GM23338 (cell line): ENCODE results near the gene TARS3. TPM values are rescaled to one million over a fixed set of nuclear protein-coding genes. Genes with fewer than 3 reads are reported as not detected.

Source experiments
- ATAC-seq: fragments of 200-7000 bp; cut with Tn5 transposase; 3 replicates; pipeline ENCODE4 v1.9.1; 2020
- DNase-seq: peaks from one replicate; pipeline ENCODE4 v3.0.0-alpha.2; 2015; ENCODE audit warnings: low spot score
- H2AFZ ChIP-seq: fragments of 200-600 bp; sonication (generic); 2 replicates; pipeline ENCODE4 v1.8.0; 2016; ENCODE audit warnings: antibody characterized with exemption, mild to moderate bottlenecking, moderate library complexity
- H3F3A ChIP-seq: fragments of 200-600 bp; sonication (generic); replicated peaks from 2 replicates; pipeline ENCODE4 v1.8.0; 2017; ENCODE audit warnings: antibody characterized with exemption, mixed run types, low read depth
- H3K27ac ChIP-seq: fragments of 200-600 bp; sonication (generic); 2 replicates; pipeline ENCODE4 v1.6.1; 2016; ENCODE audit warnings: low read depth
- H3K27me3 ChIP-seq: fragments of 200-600 bp; sonication (generic); 2 replicates; pipeline ENCODE4 v1.8.0; 2016; ENCODE audit warnings: mild to moderate bottlenecking, mixed run types, moderate library complexity; ENCODE audit not compliant: insufficient read depth
- H3K36me3 ChIP-seq: fragments of 200-600 bp; sonication (generic); 2 replicates; pipeline ENCODE4 v1.8.0; 2016; ENCODE audit warnings: mild to moderate bottlenecking; ENCODE audit not compliant: insufficient read depth
- H3K4me1 ChIP-seq: fragments of 200-600 bp; sonication (generic); 2 replicates; pipeline ENCODE4 v1.8.0; 2016; ENCODE audit warnings: mild to moderate bottlenecking, moderate library complexity; ENCODE audit not compliant: insufficient read depth
- H3K4me2 ChIP-seq: fragments of 200-600 bp; sonication (generic); 2 replicates; pipeline ENCODE4 v1.7.1; 2017; ENCODE audit warnings: mixed run types
- H3K4me3 ChIP-seq: fragments of 200-600 bp; sonication (generic); 2 replicates; pipeline ENCODE4 v1.6.1; 2016; ENCODE audit warnings: mixed run types
- H3K79me2 ChIP-seq: fragments of 200-600 bp; sonication (generic); replicated peaks from 2 replicates; pipeline ENCODE4 v1.8.0; 2017; ENCODE audit warnings: mild to moderate bottlenecking; ENCODE audit not compliant: insufficient read depth
- H3K9me2 ChIP-seq: fragments of 200-600 bp; sonication (generic); 2 replicates; pipeline ENCODE4 v1.8.0; 2017; ENCODE audit not compliant: insufficient read depth
- H4K20me1 ChIP-seq: fragments of 200-600 bp; sonication (generic); replicated peaks from 2 replicates; pipeline ENCODE4 v1.8.0; 2017; ENCODE audit warnings: mild to moderate bottlenecking; ENCODE audit not compliant: insufficient read depth
- H3K27ac Mint-ChIP-seq: 2 replicates; pipeline ENCODE4 v1.8.0; 2020; ENCODE audit warnings: inconsistent platforms, mild to moderate bottlenecking, moderate library complexity, mixed read lengths
- H3K27me3 Mint-ChIP-seq: 3 replicates; pipeline ENCODE4 v1.8.0; 2022; ENCODE audit warnings: low read depth, mild to moderate bottlenecking, moderate library complexity, mixed read lengths, inconsistent platforms; ENCODE audit not compliant: insufficient read depth, poor library complexity
- H3K36me3 Mint-ChIP-seq: 3 replicates; pipeline ENCODE4 v1.8.0; 2021; ENCODE audit warnings: low read depth, mild to moderate bottlenecking, inconsistent platforms, moderate library complexity, mixed read lengths
- H3K4me1 Mint-ChIP-seq: 3 replicates; pipeline ENCODE4 v1.8.0; 2020; ENCODE audit warnings: mild to moderate bottlenecking, inconsistent platforms, mixed read lengths
- H3K4me3 Mint-ChIP-seq: 3 replicates; pipeline ENCODE4 v1.8.0; 2021; ENCODE audit warnings: moderate library complexity, mild to moderate bottlenecking, inconsistent platforms, mixed read lengths
- H3K9me3 Mint-ChIP-seq: 3 replicates; pipeline ENCODE4 v1.8.0; 2020; ENCODE audit warnings: moderate library complexity, mild to moderate bottlenecking, inconsistent platforms, mixed read lengths
- CREB1 ChIP-seq: fragments of 250-450 bp; sonication (Bioruptor Pico); IDR thresholded peaks from 2 replicates; pipeline ENCODE4 v1.5.0; 2020; ENCODE audit warnings: low read depth, mild to moderate bottlenecking, moderate library complexity
- EZH2 ChIP-seq: fragments of 200-600 bp; sonication (generic); IDR thresholded peaks from one replicate; pipeline ENCODE4 v1.8.0; 2017; ENCODE audit warnings: antibody characterized with exemption, mild to moderate bottlenecking, low read depth; ENCODE audit not compliant: unreplicated experiment
- EZH2phosphoT487 ChIP-seq: fragments of 200-600 bp; sonication (generic); IDR thresholded peaks from one replicate; pipeline ENCODE4 v1.8.1; 2018; ENCODE audit warnings: antibody characterized with exemption; ENCODE audit not compliant: unreplicated experiment
- JUNB ChIP-seq: IDR thresholded peaks from one replicate; pipeline ENCODE4 v1.6.1; 2016; ENCODE audit warnings: antibody characterized with exemption; ENCODE audit not compliant: unreplicated experiment
- NANOG ChIP-seq: IDR thresholded peaks from 2 replicates; pipeline ENCODE4 v1.6.1; 2016; ENCODE audit warnings: antibody characterized with exemption, borderline replicate concordance
- POLR2AphosphoS5 ChIP-seq: IDR thresholded peaks from 2 replicates; pipeline ENCODE4 v1.6.1; 2016; ENCODE audit warnings: antibody characterized with exemption, low read depth
- REST ChIP-seq: IDR thresholded peaks from one replicate; pipeline ENCODE4 v1.6.1; 2018; ENCODE audit warnings: antibody characterized with exemption; ENCODE audit not compliant: unreplicated experiment
- STAT1 ChIP-seq: IDR thresholded peaks from one replicate; pipeline ENCODE4 v1.6.1; 2016; ENCODE audit warnings: antibody characterized with exemption; ENCODE audit not compliant: unreplicated experiment
- ZNF114 ChIP-seq: fragments of 250-450 bp; sonication (Bioruptor Pico); IDR thresholded peaks from 2 replicates; pipeline ENCODE4 v1.5.0; 2020; ENCODE audit warnings: mild to moderate bottlenecking, moderate library complexity
- ZNF331 ChIP-seq: fragments of 250-450 bp; sonication (Bioruptor Pico); IDR thresholded peaks from 2 replicates; pipeline ENCODE4 v1.5.0; 2020; ENCODE audit warnings: low read depth, mild to moderate bottlenecking, moderate library complexity
- ZNF462 ChIP-seq: fragments of 250-450 bp; sonication (Bioruptor Pico); IDR thresholded peaks from 2 replicates; pipeline ENCODE4 v1.5.0; 2020; ENCODE audit warnings: mild to moderate bottlenecking, moderate library complexity
- polyA plus RNA-seq: library from polyadenylated mRNA; unstranded; fragments of >200 nt; fragmentation: Nextera tagmentation; extraction: Ambion mirVana; gene quantifications from 2 replicates; pipeline ENCODE4 v1.2.1, GENCODE V29; 2016
- total RNA-seq: library from RNA; depleted of rRNA; stranded (reverse); fragments of >200 nt; shearing (Covaris generic); gene quantifications from 2 replicates; pipeline ENCODE4 v1.2.3, GENCODE V29; 2014
- TF ChIP-seq, protein P1 (sequence below), 2 experiments: fragments of 200-600 bp in 1 of 2; sonication (generic) in 1 of 2; conservative IDR thresholded peaks; 2 replicates each; pipeline versions ENCODE4 v1.5.1 to v1.6.1; 2016 to 2017; ENCODE audit warnings: antibody characterized with exemption in 2 of 2, low read depth in 2 of 2, mild to moderate bottlenecking in 2 of 2, moderate library complexity in 1 of 2

Gene TARS3
- total and polyA plus RNA-seq, 2 experiments from 2014 or later: 13.0 to 15.4 TPM

- Histone ChIP-seq H2AFZ (no peak overlapping the region), H3K9me2 (no peaks in the 10 kb centered on the region), H3K27ac (no peak overlapping the region), H3F3A (no peaks in the 10 kb centered on the region), H3K4me3 (no peak overlapping the region), H3K4me2 (no peak overlapping the region), H3K79me2 (no peaks in the 10 kb centered on the region), H3K36me3 (no peaks in the 10 kb centered on the region), H4K20me1 (peaks cover 8% of the 10 kb centered on the region; the same call in 1 of the 2 replicates), H3K27me3 (no peaks in the 10 kb centered on the region), H3K4me1 (peaks cover 18% of the 10 kb centered on the region; the same call in 1 of the 2 replicates)
- Mint-ChIP-seq H3K36me3 (no peaks in the 10 kb centered on the region; the same call in 2 of the 3 replicates), H3K4me3 (no peak overlapping the region), H3K9me3 (no peaks in the 10 kb centered on the region), H3K27me3 (peaks cover 6% of the 10 kb centered on the region), H3K4me1 (peaks cover 22% of the 10 kb centered on the region), H3K27ac (no peak overlapping the region)
- ATAC-seq (no peak), DNase-seq (no peak)
- TF ChIP-seq, protein P1, sequence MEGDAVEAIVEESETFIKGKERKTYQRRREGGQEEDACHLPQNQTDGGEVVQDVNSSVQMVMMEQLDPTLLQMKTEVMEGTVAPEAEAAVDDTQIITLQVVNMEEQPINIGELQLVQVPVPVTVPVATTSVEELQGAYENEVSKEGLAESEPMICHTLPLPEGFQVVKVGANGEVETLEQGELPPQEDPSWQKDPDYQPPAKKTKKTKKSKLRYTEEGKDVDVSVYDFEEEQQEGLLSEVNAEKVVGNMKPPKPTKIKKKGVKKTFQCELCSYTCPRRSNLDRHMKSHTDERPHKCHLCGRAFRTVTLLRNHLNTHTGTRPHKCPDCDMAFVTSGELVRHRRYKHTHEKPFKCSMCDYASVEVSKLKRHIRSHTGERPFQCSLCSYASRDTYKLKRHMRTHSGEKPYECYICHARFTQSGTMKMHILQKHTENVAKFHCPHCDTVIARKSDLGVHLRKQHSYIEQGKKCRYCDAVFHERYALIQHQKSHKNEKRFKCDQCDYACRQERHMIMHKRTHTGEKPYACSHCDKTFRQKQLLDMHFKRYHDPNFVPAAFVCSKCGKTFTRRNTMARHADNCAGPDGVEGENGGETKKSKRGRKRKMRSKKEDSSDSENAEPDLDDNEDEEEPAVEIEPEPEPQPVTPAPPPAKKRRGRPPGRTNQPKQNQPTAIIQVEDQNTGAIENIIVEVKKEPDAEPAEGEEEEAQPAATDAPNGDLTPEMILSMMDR (conservative IDR thresholded peaks at IDR 0.05; ENCODE audit: low read depth in 2 of 2): no peak
- no peak for TF ChIP-seq NANOG
- TF ChIP-seq JUNB: no peak
- no peak for TF ChIP-seq REST
- TF ChIP-seq ZNF331: no peak
- no peak for TF ChIP-seq EZH2
- no peak for TF ChIP-seq STAT1
- no peak for TF ChIP-seq ZNF462 (CRISPR knock-in tag)
- no peak for TF ChIP-seq EZH2phosphoT487
- no peak for TF ChIP-seq CREB1 (CRISPR knock-in tag)
- no peak for TF ChIP-seq ZNF114
- TF ChIP-seq POLR2AphosphoS5: no peak
These were observed 88.1 kb downstream of the TARS3 start for GRCh38 chr15:101635944-101636727.
